ENCODE results near the gene GUCD1. TPM values are rescaled to one million over a fixed set of nuclear protein-coding genes. Genes with fewer than 3 reads are reported as not detected.

The GUCD1 gene
- total and polyA plus RNA-seq, 2 of the 13 experiments (the other 11 are each of a cell fraction or from before 2014, with no cell fraction given), result 128 to 245 TPM

DNA sequence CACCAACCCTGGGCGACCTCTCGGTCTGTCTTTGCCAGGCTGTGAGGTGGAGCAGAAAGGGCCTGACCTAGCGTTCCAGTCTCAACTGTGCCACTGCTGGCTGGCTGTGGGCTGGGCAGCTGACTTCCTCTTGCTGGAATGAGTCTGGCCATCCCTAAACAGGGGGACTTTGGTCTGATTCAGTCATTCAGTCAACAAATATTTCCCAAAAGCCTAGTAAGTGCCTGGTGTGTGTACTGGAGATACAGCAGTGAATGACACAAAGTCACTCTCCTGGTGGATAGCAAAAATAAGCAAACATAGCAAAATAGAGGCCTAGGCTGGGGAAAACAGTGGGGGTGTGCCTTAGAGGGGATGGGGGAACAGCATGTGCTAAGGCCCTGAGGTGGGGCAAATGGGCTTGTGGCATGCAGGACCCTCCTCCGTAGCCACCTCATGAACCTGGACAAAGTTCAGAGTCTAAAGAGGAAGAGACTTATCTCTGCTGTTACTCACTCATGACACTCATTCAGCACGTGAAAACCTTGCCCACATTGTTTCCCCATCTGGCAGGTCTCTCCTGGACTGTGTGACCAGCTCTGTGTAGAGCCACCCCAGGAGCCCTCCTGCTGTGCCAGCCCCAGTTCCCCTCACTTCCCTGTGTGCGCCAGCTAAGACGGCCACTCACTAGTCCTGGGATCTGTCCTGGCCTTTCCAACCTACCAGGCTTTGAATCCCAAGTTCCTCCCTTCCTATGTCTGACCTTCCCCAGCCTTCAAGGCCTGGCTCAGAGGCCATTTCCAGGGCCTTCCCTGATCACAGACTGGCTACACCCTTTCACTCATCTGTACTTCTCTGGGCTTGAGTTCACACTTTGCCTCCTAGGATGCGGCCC is 4.7 kb downstream of the GUCD1 start (continued):
- TF ChIP-seq, protein P1, sequence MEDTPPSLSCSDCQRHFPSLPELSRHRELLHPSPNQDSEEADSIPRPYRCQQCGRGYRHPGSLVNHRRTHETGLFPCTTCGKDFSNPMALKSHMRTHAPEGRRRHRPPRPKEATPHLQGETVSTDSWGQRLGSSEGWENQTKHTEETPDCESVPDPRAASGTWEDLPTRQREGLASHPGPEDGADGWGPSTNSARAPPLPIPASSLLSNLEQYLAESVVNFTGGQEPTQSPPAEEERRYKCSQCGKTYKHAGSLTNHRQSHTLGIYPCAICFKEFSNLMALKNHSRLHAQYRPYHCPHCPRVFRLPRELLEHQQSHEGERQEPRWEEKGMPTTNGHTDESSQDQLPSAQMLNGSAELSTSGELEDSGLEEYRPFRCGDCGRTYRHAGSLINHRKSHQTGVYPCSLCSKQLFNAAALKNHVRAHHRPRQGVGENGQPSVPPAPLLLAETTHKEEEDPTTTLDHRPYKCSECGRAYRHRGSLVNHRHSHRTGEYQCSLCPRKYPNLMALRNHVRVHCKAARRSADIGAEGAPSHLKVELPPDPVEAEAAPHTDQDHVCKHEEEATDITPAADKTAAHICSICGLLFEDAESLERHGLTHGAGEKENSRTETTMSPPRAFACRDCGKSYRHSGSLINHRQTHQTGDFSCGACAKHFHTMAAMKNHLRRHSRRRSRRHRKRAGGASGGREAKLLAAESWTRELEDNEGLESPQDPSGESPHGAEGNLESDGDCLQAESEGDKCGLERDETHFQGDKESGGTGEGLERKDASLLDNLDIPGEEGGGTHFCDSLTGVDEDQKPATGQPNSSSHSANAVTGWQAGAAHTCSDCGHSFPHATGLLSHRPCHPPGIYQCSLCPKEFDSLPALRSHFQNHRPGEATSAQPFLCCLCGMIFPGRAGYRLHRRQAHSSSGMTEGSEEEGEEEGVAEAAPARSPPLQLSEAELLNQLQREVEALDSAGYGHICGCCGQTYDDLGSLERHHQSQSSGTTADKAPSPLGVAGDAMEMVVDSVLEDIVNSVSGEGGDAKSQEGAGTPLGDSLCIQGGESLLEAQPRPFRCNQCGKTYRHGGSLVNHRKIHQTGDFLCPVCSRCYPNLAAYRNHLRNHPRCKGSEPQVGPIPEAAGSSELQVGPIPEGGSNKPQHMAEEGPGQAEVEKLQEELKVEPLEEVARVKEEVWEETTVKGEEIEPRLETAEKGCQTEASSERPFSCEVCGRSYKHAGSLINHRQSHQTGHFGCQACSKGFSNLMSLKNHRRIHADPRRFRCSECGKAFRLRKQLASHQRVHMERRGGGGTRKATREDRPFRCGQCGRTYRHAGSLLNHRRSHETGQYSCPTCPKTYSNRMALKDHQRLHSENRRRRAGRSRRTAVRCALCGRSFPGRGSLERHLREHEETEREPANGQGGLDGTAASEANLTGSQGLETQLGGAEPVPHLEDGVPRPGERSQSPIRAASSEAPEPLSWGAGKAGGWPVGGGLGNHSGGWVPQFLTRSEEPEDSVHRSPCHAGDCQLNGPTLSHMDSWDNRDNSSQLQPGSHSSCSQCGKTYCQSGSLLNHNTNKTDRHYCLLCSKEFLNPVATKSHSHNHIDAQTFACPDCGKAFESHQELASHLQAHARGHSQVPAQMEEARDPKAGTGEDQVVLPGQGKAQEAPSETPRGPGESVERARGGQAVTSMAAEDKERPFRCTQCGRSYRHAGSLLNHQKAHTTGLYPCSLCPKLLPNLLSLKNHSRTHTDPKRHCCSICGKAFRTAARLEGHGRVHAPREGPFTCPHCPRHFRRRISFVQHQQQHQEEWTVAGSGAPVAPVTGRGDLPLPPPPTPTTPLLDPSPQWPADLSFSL (CRISPR knock-in tag; IDR thresholded peaks at IDR 0.05), result no peak; the same call in 1 of the 2 replicates
- peak; percentile 43 for TF ChIP-seq POLR2AphosphoS5 (IDR thresholded peaks at IDR 0.05; ENCODE audit: low read depth, low read length)
- no peak for TF ChIP-seq DNMT1 (CRISPR knock-in tag; IDR thresholded peaks at IDR 0.05)
- peak; percentile 57 to 79 for TF ChIP-seq POLR2A (IDR thresholded peaks at IDR 0.05; ENCODE audit: insufficient read depth in 1 of 2, low read depth in 2 of 2, low read length in 2 of 2)
- TF ChIP-seq, protein P2, sequence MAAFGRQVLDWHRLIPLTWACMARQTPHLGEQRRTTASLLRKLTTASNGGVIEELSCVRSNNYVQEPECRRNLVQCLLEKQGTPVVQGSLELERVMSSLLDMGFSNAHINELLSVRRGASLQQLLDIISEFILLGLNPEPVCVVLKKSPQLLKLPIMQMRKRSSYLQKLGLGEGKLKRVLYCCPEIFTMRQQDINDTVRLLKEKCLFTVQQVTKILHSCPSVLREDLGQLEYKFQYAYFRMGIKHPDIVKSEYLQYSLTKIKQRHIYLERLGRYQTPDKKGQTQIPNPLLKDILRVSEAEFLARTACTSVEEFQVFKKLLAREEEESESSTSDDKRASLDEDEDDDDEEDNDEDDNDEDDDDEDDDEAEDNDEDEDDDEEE (CRISPR knock-in tag; IDR thresholded peaks at IDR 0.05), result peak; percentile 83; the same call in 1 of the 2 replicates
- TF ChIP-seq SOX13 (IDR thresholded peaks at IDR 0.05), result peak; percentile 88
- peak in 1 of 2 experiments; percentile 90; a peak in 2 of 4 replicates for TF ChIP-seq SOX13 (CRISPR knock-in tag; conservative IDR thresholded peaks at IDR 0.05 in 1 of 2, IDR thresholded peaks at IDR 0.05 in 1 of 2)
- TF ChIP-seq, protein P3, sequence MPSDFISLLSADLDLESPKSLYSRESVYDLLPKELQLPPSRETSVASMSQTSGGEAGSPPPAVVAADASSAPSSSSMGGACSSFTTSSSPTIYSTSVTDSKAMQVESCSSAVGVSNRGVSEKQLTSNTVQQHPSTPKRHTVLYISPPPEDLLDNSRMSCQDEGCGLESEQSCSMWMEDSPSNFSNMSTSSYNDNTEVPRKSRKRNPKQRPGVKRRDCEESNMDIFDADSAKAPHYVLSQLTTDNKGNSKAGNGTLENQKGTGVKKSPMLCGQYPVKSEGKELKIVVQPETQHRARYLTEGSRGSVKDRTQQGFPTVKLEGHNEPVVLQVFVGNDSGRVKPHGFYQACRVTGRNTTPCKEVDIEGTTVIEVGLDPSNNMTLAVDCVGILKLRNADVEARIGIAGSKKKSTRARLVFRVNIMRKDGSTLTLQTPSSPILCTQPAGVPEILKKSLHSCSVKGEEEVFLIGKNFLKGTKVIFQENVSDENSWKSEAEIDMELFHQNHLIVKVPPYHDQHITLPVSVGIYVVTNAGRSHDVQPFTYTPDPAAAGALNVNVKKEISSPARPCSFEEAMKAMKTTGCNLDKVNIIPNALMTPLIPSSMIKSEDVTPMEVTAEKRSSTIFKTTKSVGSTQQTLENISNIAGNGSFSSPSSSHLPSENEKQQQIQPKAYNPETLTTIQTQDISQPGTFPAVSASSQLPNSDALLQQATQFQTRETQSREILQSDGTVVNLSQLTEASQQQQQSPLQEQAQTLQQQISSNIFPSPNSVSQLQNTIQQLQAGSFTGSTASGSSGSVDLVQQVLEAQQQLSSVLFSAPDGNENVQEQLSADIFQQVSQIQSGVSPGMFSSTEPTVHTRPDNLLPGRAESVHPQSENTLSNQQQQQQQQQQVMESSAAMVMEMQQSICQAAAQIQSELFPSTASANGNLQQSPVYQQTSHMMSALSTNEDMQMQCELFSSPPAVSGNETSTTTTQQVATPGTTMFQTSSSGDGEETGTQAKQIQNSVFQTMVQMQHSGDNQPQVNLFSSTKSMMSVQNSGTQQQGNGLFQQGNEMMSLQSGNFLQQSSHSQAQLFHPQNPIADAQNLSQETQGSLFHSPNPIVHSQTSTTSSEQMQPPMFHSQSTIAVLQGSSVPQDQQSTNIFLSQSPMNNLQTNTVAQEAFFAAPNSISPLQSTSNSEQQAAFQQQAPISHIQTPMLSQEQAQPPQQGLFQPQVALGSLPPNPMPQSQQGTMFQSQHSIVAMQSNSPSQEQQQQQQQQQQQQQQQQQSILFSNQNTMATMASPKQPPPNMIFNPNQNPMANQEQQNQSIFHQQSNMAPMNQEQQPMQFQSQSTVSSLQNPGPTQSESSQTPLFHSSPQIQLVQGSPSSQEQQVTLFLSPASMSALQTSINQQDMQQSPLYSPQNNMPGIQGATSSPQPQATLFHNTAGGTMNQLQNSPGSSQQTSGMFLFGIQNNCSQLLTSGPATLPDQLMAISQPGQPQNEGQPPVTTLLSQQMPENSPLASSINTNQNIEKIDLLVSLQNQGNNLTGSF (CRISPR knock-in tag; IDR thresholded peaks at IDR 0.05), result no peak
- no peak for TF ChIP-seq ZSCAN20 (CRISPR knock-in tag; IDR thresholded peaks at IDR 0.05; ENCODE audit: borderline replicate concordance)
- no peak for TF ChIP-seq ZNF782 (CRISPR knock-in tag; IDR thresholded peaks at IDR 0.05; ENCODE audit: borderline replicate concordance)
- peak; percentile 50; the same call in 1 of the 2 replicates for TF ChIP-seq ZNF792 (CRISPR knock-in tag; IDR thresholded peaks at IDR 0.05)
- TF ChIP-seq ZNF44 (CRISPR knock-in tag; IDR thresholded peaks at IDR 0.05), result no peak
- TF ChIP-seq, protein P4, sequence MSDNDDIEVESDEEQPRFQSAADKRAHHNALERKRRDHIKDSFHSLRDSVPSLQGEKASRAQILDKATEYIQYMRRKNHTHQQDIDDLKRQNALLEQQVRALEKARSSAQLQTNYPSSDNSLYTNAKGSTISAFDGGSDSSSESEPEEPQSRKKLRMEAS (IDR thresholded peaks at IDR 0.05), result peak; percentile 90
- peak; percentile 83 for TF ChIP-seq ARNTL (CRISPR knock-in tag; IDR thresholded peaks at IDR 0.05)
- TF ChIP-seq BRCA1 (CRISPR knock-in tag; IDR thresholded peaks at IDR 0.05), result no peak
- TF ChIP-seq ZNF883 (CRISPR knock-in tag; IDR thresholded peaks at IDR 0.05; ENCODE audit: not compliant biosample characterization), result peak; percentile 19
- TF ChIP-seq FOXO1 (CRISPR knock-in tag; IDR thresholded peaks at IDR 0.05), result peak; percentile 49
